HG03139 (cell line): ENCODE data around the gene TGFBR1.

Experiments
- ATAC-seq: cut with Tn5 transposase; IDR thresholded peaks from one replicate; pipeline ENCODE4 v1.9.1; 2021; ENCODE audit not compliant: unreplicated experiment

Gene TGFBR1

GRCh38 chr9:99130069-99130468 is 25.2 kb downstream of the TGFBR1 start:
- peak; percentile 68 for ATAC-seq

GRCh38 chr9:99133145-99133544 is 28.2 kb downstream of the TGFBR1 start:
- no peak for ATAC-seq

- ATAC-seq, result no peak
Observed at GRCh38 chr9:99134893-99135341, 30.0 kb downstream of the TGFBR1 start.

GRCh38 chr9:99135456-99135855 is 30.5 kb downstream of the TGFBR1 start:
- ATAC-seq, result no peak

GRCh38 chr9:99137225-99137624 is 32.3 kb downstream of the TGFBR1 start:
- no peak for ATAC-seq

GRCh38 chr9:99137891-99138290 is 33.0 kb downstream of the TGFBR1 start:
- no peak for ATAC-seq

- no peak for ATAC-seq
Observed at GRCh38 chr9:99138424-99139284, 33.7 kb downstream of the TGFBR1 start.

- ATAC-seq, result no peak
Observed at GRCh38 chr9:99139868-99140267, 35.0 kb downstream of the TGFBR1 start.

GRCh38 chr9:99140685-99141314 is 35.9 kb downstream of the TGFBR1 start:
- ATAC-seq, result peak; percentile 57

GRCh38 chr9:99141849-99142248 is 36.9 kb downstream of the TGFBR1 start:
- ATAC-seq, result no peak

GRCh38 chr9:99142275-99142674 is 37.4 kb downstream of the TGFBR1 start:
- ATAC-seq, result no peak

- no peak for ATAC-seq
Observed at GRCh38 chr9:99143655-99144054, 38.7 kb downstream of the TGFBR1 start.

GRCh38 chr9:99144966-99145365 is 40.1 kb downstream of the TGFBR1 start:
- ATAC-seq, result no peak

- ATAC-seq, result no peak
Observed at GRCh38 chr9:99146574-99146973, 41.7 kb downstream of the TGFBR1 start.

- no peak for ATAC-seq
Observed at GRCh38 chr9:99147177-99147576, 42.3 kb downstream of the TGFBR1 start.

- ATAC-seq, result no peak
Observed at GRCh38 chr9:99150451-99151171, 45.7 kb downstream of the TGFBR1 start.

GRCh38 chr9:99154356-99154755 is 49.4 kb downstream of the TGFBR1 start:
- ATAC-seq, result no peak

GRCh38 chr9:99155736-99156135 is 50.8 kb downstream of the TGFBR1 start:
- no peak for ATAC-seq

- ATAC-seq, result no peak
Observed at GRCh38 chr9:99158629-99159028, 53.7 kb downstream of the TGFBR1 start.

GRCh38 chr9:99160173-99160572 is 55.3 kb downstream of the TGFBR1 start:
- ATAC-seq, result no peak

- ATAC-seq, result no peak
Observed at GRCh38 chr9:99162759-99163364, 57.9 kb downstream of the TGFBR1 start.
